HG02970 (cell line): ENCODE measurements around the gene SYNE1.
A peak's percentile ranks its signal among the peaks of the same experiment; 100 is the strongest.
"Not testable (repeated sequence)": the region's sequence is repeated elsewhere in the genome, so short reads cannot be mapped to it uniquely, and the experiment has no call there.

Experiments used
- ATAC-seq: cut with Tn5 transposase; IDR thresholded peaks from one replicate; pipeline ENCODE4 v1.9.1; 2021; ENCODE audit warnings: mild to moderate bottlenecking, moderate library complexity, moderate number of reproducible peaks; ENCODE audit not compliant: unreplicated experiment, low FRiP score

Gene SYNE1

DNA sequence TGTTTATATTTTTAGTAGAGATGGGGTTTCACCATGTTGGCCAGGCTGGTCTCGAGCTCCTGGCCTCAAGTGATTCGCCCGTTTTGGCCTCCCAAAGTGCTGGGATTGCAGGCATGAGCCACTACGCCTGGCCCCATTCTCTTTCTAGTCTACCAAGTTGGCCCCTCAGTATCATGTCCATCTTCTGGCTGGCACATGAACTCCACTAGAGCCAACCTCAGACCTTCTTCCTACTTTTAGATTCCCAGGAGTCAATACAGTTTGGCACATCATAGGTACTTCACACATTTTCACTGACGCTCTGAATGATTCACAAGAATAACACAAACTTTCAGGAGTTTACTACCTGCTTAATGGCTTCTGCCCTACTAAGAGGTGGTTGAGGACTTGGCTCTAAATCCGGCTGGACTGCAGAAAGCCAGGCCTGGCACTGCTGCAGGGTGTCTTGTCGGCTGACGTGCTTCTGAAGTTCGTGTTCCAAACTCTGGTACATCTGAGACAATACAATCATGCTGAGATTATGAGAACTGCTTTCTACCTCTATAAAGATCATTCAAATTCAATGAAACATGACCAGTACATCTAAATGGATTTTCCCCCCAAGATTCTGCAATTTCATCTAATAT is 293.3 kb downstream of the SYNE1 start:
- no peak for ATAC-seq

DNA sequence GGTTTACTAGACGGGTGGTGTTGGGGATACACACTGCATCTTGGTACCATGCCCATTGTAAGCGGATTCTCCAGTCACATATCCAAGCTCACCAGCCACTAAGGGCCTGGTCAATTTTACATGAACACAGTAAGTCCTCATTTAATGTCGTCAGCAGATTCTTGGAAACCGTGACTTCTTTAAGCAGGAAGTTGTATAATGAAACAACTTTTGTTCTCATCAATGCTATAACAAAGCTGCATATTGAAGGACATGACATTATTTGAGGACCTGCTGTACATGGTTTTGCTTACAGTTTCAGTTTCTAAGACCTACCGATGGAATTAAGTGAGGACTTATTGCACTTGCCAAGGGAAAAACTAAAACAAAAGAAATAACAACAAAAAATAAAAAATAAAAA is 295.6 kb downstream of the SYNE1 start:
- no peak for ATAC-seq

DNA sequence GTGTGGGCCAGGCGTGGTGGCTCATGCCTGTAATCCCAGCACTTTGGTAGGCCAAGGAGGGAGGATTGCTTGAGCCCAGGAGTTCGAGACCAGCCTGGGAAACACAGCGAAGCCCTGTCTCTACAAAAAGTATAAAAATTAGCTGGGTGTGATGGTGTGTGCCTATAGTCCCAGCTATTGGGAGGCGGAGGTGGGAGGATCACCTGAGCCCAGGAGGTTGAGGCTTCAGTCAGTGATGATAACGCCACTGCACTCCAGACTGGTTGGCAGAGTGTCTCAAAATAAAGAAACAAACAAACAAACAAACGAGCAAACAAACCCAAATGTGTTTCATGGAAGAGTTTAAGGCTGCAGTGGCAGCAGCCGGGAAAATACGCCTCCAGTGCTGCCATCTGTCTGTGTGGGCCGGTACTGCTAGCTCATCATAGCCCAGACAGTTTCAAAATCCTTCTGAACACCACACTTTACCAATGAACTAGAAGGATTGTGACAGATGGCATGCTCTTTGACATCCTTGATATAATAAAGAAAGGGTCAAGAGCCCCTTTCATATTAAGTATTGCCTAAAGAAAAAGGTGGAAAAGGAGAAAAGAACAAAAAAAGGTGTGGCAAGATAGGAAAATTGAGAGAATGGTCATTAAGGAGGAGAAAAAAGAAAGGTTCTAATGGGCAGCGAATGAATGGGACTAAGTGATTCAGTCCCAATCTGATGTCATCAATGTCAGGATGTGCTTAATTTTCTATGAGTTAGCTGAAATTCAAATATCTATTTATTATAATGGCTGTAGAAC is 298.6 kb downstream of the SYNE1 start:
- ATAC-seq: peak; percentile 74

DNA sequence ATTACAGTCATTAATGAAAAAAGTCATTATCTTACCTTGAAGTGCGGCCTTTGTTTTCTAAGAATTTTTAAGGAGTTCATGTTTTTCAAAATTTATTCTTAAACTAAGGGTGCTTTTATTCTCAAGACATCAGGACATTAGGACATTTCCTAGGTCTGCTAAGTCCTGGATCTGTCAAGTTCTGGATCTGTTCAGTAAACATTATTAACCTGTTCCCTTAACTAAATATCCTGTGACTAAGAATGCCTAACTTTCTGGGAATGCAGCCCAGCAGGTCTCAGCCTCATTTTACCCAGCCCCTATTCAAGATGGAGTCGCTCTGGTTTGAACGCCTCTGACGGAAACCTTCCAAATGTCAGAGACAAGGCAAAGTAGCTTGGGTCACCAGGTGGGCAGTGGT is 302.6 kb downstream of the SYNE1 start:
- ATAC-seq: no peak

DNA sequence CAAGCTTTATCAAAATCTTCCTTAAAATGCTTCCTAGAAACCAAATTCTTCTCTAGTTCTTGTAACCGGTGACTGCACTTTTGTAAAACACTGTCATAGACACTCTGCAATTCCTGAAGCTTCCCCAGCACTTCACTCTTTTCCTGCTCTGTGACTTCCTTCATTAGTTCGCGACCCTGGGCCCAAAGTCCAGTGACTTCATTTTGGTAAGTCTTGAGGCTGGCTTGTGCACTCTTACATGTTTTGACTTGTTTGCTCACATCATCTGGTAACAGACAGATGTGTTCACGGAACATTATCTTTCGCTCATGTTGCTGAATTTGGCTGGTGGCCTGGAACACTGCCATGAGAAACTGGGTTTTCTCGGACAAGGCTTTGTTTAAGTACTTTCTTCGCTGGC is 306.2 kb downstream of the SYNE1 start:
- no peak for ATAC-seq

DNA sequence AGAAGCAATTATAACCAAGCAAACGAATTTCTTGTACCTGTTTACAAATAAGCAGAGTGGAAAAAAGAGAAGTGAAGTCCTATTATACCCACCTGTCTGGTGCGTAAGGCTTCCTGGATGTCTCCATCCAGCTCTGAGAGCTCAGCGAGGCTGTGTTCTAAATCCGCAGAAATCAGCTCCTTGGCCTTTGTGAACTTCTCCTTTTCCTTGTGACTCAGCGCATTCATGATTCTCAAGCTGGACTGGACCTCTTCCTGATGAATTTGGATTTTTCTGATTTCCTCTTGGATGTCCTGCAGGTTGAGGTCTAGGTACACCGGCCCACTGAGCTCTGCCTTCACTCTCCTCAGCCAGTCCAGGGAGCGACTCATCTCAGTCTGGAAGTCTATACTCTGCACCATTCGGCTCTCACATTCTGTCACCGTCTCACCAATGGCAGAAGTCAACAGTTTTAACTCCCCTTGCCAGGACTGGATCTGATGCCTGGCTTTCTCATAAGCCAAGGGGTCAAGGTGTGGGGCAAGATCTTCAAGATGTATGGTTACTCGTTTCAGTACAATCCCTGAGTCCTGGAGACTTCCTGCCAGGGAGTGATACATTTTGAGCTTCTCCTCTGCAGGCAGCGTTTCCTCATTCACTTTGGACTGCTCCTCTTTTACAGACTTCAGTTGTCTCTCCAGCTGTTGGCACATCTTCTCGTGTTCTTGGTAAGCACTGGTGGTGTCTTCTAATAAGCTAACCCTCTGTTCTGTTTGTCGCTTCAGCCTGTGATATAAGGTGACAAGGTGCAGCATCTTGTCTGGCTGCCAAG is 307.3 kb downstream of the SYNE1 start:
- ATAC-seq: no peak

DNA sequence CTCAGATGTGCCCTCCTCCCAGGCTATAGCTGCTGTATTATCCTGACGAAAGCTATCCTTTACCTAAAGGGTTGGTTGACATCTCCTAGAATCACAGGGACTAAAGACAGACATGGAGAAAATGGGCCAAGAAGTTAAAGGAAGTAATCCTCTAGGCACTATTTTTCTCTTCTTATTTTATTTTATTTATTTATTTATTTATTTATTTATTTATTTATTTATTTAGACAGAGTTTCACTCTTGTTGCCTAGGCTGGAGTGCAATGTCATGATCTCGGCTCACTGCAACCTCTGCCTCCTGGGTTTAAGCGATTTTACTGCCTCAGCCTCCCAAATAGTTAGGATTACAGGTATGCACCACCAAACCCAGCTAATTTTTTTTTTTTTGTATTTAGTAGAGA is 309.0 kb downstream of the SYNE1 start:
- ATAC-seq: not testable (repeated sequence)

DNA sequence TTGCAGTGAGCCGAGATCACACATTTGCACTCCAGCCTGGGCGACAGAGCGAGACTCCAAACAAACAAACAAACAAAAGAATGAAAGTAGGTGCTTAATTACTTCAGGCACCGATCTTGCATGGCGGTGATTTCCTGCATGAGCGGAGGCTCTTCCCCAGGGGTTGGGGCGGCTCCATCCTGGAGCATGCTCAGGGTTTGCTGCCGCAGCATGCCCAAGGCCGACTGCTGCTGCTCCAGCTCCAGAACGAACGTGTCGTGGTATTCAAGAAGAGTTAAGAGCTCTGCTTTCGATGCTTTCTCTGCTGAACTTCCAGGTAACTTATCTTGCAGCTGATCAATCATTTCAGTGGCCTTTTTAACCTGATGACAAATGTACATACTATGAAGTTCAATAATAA is 313.8 kb downstream of the SYNE1 start:
- ATAC-seq: no peak

DNA sequence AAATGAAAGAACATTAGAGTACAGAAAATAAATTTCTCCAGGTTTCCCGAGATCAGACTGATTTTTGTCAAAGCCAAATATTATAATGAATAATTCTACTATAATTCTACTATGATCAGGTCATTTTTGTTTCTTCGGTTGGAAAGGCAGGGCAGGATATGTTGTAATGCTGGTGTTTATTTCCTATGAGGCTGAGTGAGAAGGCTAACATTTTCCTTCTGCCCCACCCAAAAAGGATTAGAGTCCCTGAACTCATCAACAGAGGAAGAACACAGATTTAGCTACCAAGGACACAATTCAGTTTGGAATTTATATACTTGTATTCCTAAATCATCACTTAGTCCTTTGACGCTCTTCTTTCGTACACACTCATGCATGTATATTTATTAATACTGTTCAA is 318.9 kb downstream of the SYNE1 start:
- no peak for ATAC-seq

DNA sequence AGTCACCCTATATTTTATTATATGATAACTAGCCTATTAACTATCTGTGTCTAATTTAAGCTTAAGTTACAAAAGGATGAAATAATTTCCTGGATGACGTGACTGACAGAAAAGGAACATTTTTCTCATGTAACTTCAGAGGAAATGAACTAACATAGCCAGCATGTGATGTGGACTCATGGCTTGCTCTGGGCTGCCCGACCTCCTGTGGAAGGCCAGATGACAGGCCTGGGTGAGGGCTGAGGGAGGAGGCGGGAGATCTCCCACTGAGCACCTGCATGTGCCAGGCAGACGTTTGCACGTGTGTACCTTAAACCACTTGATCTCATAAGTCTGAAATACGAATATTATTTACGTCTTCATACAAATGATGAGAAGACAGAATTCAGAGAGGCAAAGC is 321.1 kb downstream of the SYNE1 start:
- no peak for ATAC-seq

DNA sequence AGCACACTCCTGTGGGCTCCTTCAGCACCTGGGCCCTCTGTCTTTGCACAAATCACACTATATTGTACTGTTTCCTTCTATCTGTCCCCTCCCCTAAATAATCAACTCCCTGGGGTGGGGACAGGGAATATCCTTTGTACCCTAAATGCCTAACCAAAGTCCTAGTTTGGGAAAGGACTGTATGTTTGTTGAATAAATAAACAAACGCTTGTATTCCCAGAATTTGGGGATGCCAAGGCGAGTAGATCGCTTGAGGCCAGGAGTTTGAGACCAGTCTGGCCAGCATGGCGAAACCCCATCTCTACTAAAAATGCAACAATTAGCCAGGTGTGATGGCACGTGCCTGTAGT is 322.7 kb downstream of the SYNE1 start:
- ATAC-seq: no peak

DNA sequence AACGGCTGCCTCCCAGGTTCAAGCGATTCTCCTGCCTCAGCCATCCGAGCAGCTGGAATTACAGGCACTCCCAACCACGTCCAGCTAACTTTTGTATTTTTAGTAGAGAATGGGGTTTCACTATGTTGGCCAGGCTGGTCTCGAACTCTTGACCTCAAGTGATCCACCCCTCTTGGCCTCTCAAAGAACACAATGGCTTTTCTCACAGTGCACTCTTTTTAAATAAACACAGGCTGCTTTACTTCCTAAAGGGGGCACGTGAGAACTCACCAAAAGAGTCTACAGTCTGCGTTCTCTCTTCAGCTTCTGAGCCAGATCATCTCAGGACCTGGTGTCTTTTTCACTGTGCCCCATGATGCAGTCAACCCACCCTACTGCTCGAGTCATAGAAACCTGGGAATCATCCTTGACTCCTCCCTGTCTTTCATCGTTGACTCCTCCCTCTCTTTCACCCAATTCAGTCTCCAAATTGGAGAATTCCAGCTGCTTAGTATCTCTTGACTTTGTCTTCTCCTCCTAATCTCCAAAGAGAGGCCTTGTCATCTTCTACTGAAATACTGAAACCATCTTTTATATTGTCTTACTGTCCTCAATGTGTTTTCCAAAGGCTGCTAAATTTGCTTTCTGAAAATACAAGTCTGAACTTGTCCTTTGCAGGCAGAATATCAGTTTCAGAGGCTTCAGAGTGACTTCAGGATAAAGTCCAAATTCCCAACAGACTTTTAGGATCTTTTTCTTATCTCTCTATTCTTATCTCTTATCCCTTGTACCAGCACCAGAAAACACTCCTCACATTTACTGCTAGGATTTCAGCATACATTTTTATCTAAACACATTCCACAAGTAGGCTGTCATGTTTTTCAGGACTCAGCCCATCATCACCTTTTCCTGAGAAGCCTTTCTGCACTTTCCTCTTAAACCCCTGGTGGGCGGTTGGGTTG is 323.4 kb downstream of the SYNE1 start:
- no peak for ATAC-seq

DNA sequence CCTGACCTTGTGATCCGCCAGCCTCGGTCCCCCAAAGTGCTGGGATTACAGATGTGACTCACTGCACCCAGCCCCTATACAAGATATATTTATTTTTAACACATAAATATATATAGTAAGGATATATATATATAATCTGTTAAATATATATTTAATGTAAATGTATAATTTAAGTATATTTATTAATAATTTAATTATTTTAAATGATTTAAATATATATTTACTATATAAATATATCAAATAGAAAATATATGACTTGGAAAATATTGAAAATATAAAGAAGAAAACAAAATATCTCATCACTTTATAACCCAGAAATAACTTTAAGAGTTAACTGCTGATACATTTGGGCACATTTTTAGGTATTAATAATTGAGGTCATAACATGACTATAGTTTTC is 324.7 kb downstream of the SYNE1 start:
- no peak for ATAC-seq

DNA sequence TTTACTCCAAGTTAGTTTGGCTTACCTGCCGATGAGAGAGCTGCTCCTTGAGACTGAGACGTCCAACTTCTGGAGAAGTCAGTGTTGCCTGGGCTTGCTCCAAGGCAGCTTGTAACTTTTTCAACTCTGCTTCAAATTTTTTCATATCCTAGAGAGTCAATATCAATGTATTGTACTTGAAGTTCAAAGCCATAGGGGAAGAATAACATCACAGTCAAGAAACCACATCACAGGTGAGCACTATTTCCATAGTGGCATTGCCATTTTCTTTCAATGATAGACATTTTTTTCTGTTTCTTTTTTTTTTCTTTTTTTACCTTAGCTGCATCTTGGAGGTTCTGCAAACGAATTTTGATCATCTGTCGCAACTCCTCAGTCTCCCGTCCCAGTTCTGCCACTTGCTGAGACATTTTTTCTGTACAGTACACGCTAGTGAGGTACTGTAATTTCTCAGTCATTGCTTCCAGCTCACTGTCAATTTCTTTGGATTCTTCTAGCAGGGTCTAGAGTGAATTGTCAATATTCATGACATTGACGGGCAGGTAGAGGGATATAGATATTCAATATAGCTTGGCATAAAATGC is 326.7 kb downstream of the SYNE1 start:
- no peak for ATAC-seq

DNA sequence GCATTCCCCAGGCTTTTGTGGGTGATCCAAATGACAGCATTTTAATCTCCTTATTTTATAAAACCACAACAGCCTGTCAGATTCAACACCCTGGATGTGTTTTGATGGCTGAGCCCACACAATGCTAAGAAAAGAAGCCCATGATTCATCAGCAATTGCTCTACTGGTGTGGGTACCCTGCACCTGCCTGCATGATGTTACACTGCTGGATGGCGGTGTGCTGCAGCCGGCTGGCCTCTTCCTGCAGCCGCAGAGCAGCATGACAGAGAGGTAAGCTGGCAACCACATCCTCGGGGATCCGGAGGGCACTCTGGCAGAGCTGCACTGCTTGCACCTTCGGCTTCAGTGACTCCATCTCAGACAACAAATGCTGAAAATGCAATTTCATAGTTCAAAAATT is 327.5 kb downstream of the SYNE1 start:
- ATAC-seq: no peak

DNA sequence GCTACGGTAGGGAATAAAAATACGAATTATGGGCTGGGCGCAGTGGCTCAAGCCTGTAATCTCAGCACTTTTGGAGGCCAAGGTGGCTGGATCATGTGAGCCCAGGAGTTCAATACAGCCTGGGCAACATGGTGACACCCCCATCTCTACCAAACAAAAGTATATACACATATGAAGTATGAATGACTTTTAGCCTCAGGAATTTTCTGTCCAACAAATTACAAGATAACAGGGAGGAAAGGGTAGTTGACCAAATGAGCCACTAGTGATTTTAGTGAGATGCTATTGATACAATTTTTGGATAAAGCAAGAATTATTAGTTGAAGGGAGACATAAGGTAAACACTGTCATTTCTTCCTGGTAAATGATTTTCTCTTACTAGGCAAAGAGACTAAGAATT is 328.2 kb downstream of the SYNE1 start:
- no peak for ATAC-seq

DNA sequence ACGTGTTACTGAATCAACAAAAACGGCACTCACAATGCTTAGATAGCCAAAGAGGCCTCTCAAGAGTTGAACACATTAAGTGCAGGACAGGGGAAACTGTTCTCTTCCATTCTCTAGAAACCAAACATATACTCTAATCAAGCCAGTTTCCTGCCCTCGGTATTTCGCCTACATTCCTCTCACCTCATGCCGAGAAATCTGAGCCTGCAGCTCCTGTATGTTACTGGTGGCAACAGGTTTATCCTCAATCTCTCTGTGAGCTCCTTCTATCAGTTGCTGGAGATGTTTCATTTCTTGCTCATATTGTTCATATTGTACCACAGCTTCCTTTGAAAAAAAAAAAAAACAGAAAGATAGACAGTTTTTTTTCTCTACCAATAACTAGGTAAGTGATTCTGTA is 328.9 kb downstream of the SYNE1 start:
- ATAC-seq: no peak

DNA sequence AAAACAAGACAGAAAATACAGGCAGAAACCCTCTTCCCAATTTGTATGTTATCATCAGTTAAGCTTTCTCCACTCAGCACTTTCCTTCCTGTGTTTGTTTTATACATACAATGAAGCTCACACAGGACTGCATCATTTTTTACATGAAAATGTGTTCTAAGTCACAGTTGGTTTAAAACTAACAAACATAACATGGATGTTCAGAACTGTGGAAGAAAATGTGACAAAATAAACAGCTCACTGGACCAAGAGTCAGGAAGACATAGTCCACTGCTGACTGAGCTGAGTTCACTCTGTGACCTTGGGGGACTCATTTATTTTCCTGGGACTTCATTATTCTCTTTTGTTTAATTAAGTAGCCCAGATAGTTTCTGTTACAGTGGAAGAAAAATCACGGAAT is 331.5 kb downstream of the SYNE1 start:
- ATAC-seq: no peak

DNA sequence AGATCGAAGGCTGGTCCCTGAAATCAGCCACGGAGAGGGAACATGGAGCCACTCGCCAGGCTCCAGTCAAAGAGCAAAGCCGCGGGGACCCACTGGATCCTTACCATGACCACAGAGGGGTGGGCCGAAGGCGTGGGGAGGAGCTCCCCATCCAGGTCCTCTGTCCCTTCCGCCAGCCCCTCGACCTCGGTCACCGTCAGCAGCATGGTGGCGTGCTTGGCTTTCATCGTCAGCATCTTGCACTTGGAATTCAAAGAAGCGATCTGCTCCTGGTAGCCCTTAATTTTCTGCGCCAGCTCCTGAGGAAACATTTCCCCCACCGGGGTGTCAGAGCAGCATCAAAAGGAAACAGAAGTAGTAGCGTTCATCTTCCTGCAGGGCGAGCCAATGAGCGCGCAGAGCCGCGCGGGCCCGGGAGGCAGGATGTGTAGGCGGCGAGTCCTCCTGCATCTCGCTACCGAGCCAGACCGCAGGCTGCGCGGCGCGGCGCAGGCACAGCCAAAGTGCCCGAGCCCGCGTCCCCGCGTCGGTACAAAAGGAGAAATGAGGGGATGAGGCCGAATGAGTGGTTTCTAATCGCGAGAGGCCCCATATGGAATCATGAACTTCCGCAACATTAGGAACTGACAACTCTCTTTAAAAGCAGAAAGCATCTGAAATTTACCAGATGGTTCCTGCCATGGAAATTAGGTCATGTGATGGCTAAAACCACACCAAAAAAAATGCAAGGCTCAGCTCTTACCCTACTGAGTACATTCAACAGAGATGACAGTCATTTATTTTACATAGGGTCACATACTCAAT is 335.2 kb downstream of the SYNE1 start:
- peak; percentile 96 for ATAC-seq
